OCI-LY3 (cell line): ENCODE measurements around the gene LPAR2.

ENCODE experiments used
- CTCF ChIP-seq: fragments of 200-600, 300-600 bp; sonication (generic); IDR thresholded peaks from 2 replicates; pipeline ENCODE4 v1.5.1; 2014; ENCODE audit warnings: antibody characterized with exemption, low read length, low read depth
- EZH2phosphoT487 ChIP-seq: fragments of 200-600 bp; shearing (Covaris generic); IDR thresholded peaks from 2 replicates; pipeline ENCODE4 v1.6.1; 2018; ENCODE audit warnings: antibody characterized with exemption, mixed run types, low read depth

- TF ChIP-seq CTCF, result no peak
- TF ChIP-seq EZH2phosphoT487, result no peak
Observed at GRCh38 chr19:19670070-19670551, 42.1 kb upstream of the LPAR2 start.
